ENCODE data around the gene ZPR1.

Gene ZPR1

GRCh38 chr11:116750070-116750718 lies 37.6 kb downstream of the ZPR1 start:
- DNase-seq (ENCODE audit: low spot score), result no peak

GRCh38 chr11:116742104-116742503 lies 45.7 kb downstream of the ZPR1 start:
- no peak for DNase-seq (ENCODE audit: low spot score)

- DNase-seq (ENCODE audit: low spot score), result no peak
These were observed 47.1 kb downstream of the ZPR1 start for GRCh38 chr11:116740741-116741140.

DNA sequence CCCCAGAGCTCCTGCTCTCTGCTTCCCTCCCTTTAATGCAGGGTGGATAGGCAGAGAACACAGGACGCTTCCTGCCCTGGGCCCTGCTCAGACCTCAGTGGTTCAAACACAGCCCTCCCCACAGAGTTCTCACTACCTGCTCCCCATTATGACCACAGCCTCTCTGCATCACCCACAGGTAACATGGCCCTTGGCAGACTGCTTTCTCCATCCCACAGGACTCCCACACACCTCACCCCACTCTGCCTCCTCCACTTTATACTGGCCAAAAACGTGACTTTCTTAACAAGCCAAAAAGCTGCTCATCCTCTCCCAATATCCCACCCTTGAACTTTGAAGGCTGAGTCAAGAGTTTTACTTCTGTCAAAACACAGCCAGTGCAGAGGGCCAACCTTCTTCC lies 48.8 kb downstream of the ZPR1 start:
- DNase-seq (ENCODE audit: low spot score), result no peak

GRCh38 chr11:116736763-116737162 lies 51.1 kb downstream of the ZPR1 start:
- DNase-seq (ENCODE audit: low spot score), result no peak

DNA sequence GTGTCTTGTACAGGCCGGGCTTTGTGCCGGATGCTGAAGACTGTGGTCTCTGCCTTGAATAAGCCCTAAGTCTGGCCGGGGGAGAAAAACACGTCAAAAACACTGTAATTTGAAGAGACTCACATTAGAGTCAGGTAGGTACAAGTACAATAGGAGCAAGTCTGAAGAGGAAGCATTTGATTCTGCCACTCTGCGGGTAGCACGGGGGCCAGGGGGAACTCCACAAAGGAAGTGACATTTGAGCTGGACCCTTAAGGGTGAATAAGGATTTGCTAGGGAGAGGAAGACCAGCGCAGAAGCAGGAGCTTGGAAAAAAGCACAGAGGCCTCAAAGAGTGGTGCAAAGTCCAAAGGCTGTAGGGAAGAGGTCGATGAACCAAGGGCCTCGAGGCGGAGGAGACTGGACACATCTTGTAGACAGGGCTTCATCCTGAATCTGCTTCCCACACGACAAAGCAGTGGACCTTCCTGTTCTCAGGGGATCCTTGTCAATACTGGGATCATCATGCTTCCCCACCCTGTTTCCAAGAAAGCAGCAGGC lies 53.8 kb downstream of the ZPR1 start:
- no peak for DNase-seq (ENCODE audit: low spot score)

- no peak for DNase-seq (ENCODE audit: low spot score)
These were observed 54.6 kb downstream of the ZPR1 start for GRCh38 chr11:116733043-116733755.

DNA sequence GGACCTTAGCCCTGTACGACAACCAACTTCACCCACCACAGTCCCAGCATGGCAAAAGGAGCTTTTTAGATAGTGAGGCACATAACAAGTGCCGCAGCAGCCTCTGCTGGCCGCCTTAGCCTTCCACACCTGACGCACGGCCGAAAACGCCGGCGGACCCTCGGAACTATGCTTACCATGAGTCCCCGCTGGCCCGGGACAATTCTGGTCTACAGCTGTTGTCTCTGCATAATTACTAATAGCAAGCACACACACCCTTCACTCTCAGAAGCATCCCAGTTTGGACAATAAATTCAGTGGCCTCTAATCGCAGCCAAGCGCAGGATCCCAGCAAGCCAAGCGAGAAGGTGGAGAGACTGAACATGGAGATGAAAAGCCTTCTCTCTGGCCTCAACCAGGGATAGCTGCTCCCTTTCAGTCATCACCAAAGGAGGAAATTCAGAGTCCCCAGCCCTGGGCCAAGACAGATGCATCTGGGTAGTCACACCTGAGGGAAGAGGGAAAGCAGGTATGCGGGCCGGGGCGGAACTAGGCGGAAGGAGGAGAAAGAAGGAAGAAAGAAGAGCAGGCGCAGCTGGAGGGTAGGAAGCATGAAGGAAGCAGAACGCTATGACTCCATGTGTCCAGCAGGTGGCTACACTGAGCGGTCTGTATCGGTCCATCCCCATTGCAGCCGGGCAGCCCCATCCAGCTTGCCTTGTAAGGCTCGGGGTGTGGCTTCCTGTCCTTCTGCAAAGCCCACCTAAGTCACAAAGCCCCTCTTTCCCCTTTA lies 55.4 kb downstream of the ZPR1 start:
- DNase-seq (ENCODE audit: low spot score), result peak; percentile 61

- DNase-seq (ENCODE audit: low spot score), result no peak
These were observed 56.0 kb downstream of the ZPR1 start for GRCh38 chr11:116731821-116732220.

GRCh38 chr11:116731097-116731761 lies 56.6 kb downstream of the ZPR1 start:
- DNase-seq (ENCODE audit: low spot score), result no peak

DNA sequence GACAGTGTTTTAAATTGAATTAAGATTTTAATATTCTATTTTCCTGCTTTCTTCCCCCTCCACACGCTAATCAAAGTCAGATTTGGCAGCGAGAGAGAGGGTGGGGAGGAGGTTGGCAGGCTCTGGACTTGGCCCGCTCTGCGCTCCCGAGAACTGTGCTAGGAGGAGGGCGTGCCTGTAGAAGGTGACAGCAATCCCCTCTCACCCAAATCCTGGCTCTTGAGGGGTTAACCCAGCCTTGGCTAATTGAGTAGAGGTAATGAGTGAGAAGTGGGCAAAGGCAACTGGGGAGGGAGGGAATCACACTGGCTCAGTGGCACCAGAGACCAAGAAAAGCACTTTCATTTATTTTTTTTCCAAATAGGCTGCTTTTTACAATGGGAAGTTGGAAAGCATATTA lies 57.2 kb downstream of the ZPR1 start:
- DNase-seq (ENCODE audit: low spot score), result no peak

- no peak for DNase-seq (ENCODE audit: low spot score)
These were observed 57.6 kb downstream of the ZPR1 start for GRCh38 chr11:116730241-116730561.

DNA sequence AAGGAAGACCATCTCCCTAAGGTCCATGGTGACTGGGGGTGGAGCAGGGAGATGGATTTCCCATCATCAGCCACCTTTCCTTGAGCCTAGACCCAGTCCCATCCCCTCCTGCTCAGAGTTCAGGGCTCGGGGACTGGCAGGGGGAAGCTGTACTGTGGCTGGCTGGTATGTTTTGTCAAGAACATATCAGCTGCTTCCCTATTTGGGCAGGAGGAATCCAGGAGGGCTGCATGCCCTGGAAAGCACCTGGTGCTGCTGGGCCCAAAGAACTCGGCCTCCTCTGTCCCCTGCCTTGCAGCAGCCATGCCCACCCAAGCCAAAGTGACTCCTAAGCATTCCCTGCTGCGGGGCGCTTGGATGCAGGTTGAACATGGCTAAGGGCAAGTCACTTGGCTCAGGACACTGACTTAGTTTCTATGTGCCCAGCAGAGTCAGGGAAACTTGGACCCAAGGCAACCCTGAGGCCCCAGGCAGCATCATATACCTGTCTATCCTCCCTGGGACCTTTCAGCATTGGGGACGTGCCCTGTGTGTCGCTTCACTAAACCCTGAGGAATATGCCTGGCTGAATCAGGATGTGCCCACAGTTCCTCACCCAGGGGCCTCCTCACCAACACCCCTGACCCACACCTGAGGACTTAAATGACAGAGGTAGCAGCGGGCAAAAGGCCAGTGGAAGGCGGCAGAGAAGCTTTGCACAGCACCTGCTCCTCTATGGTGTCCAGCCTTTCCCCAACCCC lies 58.2 kb downstream of the ZPR1 start:
- no peak for DNase-seq (ENCODE audit: low spot score)

GRCh38 chr11:116727990-116728389 lies 59.8 kb downstream of the ZPR1 start:
- no peak for DNase-seq (ENCODE audit: low spot score)

GRCh38 chr11:116725434-116726221 lies 62.2 kb downstream of the ZPR1 start:
- DNase-seq (ENCODE audit: low spot score), result no peak

- DNase-seq (ENCODE audit: low spot score), result no peak
These were observed 63.0 kb downstream of the ZPR1 start for GRCh38 chr11:116724813-116725212.
